IMR-90 (cell line): ENCODE measurements around the gene TENM3. TPM values are rescaled to one million over a fixed set of nuclear protein-coding genes. Genes with fewer than 3 reads are reported as not detected.

Experiments used
- ATAC-seq: fragments of 200-7000 bp; cut with Tn5 transposase; 2 replicates; pipeline ENCODE4 v1.9.1; 2020; ENCODE audit warnings: low read depth, mild to moderate bottlenecking, moderate library complexity
- BruUV-seq: library from RNA; stranded (reverse); fragments of 400-500 nt; replicated peaks from 2 replicates; lab custom pipeline; 2021; lab: Mats Ljungman, UMichigan
- CTCF ChIA-PET: fragments of 300-600 bp; formaldehyde crosslinking; extraction: SDS; loops from one replicate; lab custom pipeline; 2021; ENCODE audit warnings: antibody characterized with exemption; lab: Yijun Ruan, JAX
- POLR2A ChIA-PET: fragments of 300-600 bp; sonication (Branson Sonifier 250); formaldehyde crosslinking; loops from one replicate; lab custom pipeline; 2022; ENCODE audit warnings: antibody characterized with exemption; ENCODE audit not compliant: unreplicated experiment; lab: Charles Lee
- DNase-seq: peaks from one replicate; pipeline ENCODE4 v3.0.0; 2013
- H2AFZ ChIP-seq: replicated peaks from 2 replicates; pipeline ENCODE3; 2013; ENCODE audit warnings: low read length, mild to moderate bottlenecking; ENCODE audit not compliant: poor library complexity
- H2AK5ac ChIP-seq: 2 replicates; pipeline ENCODE4 v1.6.1; 2013; ENCODE audit warnings: low read depth, low read length, inconsistent platforms
- H2AK9ac ChIP-seq: replicated peaks from 2 replicates; pipeline ENCODE3; 2013; ENCODE audit warnings: mild to moderate bottlenecking, low read depth, low read length, moderate library complexity; ENCODE audit not compliant: poor library complexity
- H2BK120ac ChIP-seq: 2 replicates; pipeline ENCODE4 v1.6.1; 2013; ENCODE audit warnings: low read depth, low read length, inconsistent platforms
- H2BK15ac ChIP-seq: 3 replicates; pipeline ENCODE4 v1.6.1; 2013; ENCODE audit warnings: low read depth, low read length, inconsistent platforms
- H2BK20ac ChIP-seq: 2 replicates; pipeline ENCODE4 v1.6.1; 2013; ENCODE audit warnings: low read depth, mild to moderate bottlenecking, inconsistent platforms, low read length, moderate library complexity
- H2BK5ac ChIP-seq: 2 replicates; pipeline ENCODE4 v1.6.1; 2013; ENCODE audit warnings: mild to moderate bottlenecking, low read depth, low read length, inconsistent platforms; ENCODE audit not compliant: poor library complexity, severe bottlenecking
- H3K14ac ChIP-seq: replicated peaks from 2 replicates; pipeline ENCODE4 v1.6.1; 2013; ENCODE audit warnings: low read depth, low read length, inconsistent platforms
- H3K18ac ChIP-seq: 2 replicates; pipeline ENCODE4 v1.6.1; 2013; ENCODE audit warnings: low read depth, low read length, control low read depth
- H3K23ac ChIP-seq: 2 replicates; pipeline ENCODE4 v1.6.1; 2013; ENCODE audit warnings: low read depth, low read length, inconsistent platforms
- H3K27ac ChIP-seq: 2 replicates; pipeline ENCODE4 v1.5.1; 2013; ENCODE audit warnings: mild to moderate bottlenecking, control low read depth, low read length; ENCODE audit not compliant: insufficient read depth
- H3K27me3 ChIP-seq: 2 replicates; pipeline ENCODE4 v1.6.1; 2013; ENCODE audit warnings: low read length; ENCODE audit not compliant: control insufficient read depth, insufficient read depth
- H3K36me3 ChIP-seq: 2 replicates; pipeline ENCODE4 v1.6.1; 2013; ENCODE audit warnings: low read length, mixed read lengths; ENCODE audit not compliant: control insufficient read depth, insufficient read depth
- H3K4ac ChIP-seq: 2 replicates; pipeline ENCODE4 v1.6.1; 2013; ENCODE audit warnings: low read depth, low read length, inconsistent platforms
- H3K4me1 ChIP-seq: 2 replicates; pipeline ENCODE4 v1.6.1; 2013; ENCODE audit warnings: low read length, mixed read lengths; ENCODE audit not compliant: control insufficient read depth, insufficient read depth
- H3K4me2 ChIP-seq: 2 replicates; pipeline ENCODE4 v1.6.1; 2013; ENCODE audit warnings: low read depth, mild to moderate bottlenecking, control low read depth, low read length, moderate library complexity
- H3K4me3 ChIP-seq: 2 replicates; pipeline ENCODE4 v1.5.1; 2013; ENCODE audit warnings: low read depth, mild to moderate bottlenecking, control low read depth, low read length, moderate library complexity; ENCODE audit not compliant: insufficient read depth
- H3K56ac ChIP-seq: 2 replicates; pipeline ENCODE4 v1.6.1; 2013; ENCODE audit warnings: low read length, inconsistent platforms; ENCODE audit not compliant: insufficient read depth; ENCODE audit errors: extremely low read depth
- H3K79me1 ChIP-seq, 2 experiments: 2 replicates each; pipeline ENCODE4 v1.6.1; 2013; ENCODE audit warnings: low read length in 2 of 2, inconsistent platforms in 1 of 2, low read depth in 1 of 2
- H3K9ac ChIP-seq: 2 replicates; pipeline ENCODE4 v1.6.1; 2013; ENCODE audit warnings: low read depth, low read length, control low read depth
- H3K9me1 ChIP-seq: 2 replicates; pipeline ENCODE4 v1.6.1; 2013; ENCODE audit warnings: low read length, inconsistent platforms; ENCODE audit not compliant: insufficient read depth
- H3K9me3 ChIP-seq: 2 replicates; pipeline ENCODE4 v1.6.1; 2013; ENCODE audit warnings: low read length; ENCODE audit not compliant: control insufficient read depth, insufficient read depth
- H4K20me1 ChIP-seq: 2 replicates; pipeline ENCODE4 v1.6.1; 2013; ENCODE audit warnings: low read length, inconsistent platforms; ENCODE audit not compliant: insufficient read depth
- H4K5ac ChIP-seq: 2 replicates; pipeline ENCODE4 v1.6.1; 2013; ENCODE audit warnings: mild to moderate bottlenecking, low read depth, low read length, control low read depth
- H4K8ac ChIP-seq, 2 experiments: 2 replicates each; pipeline ENCODE4 v1.6.1; 2013; ENCODE audit warnings: low read depth in 2 of 2, low read length in 2 of 2, control low read depth in 1 of 2, inconsistent platforms in 1 of 2
- H4K91ac ChIP-seq: 2 replicates; pipeline ENCODE4 v1.6.1; 2013; ENCODE audit warnings: low read depth, low read length, inconsistent platforms; ENCODE audit not compliant: insufficient read depth
- BHLHE40 ChIP-seq: fragments of 150-350 bp; IDR thresholded peaks from 2 replicates; pipeline ENCODE4 v1.6.1; 2016; ENCODE audit warnings: mild to moderate bottlenecking, low read depth, low read length
- MAZ ChIP-seq: IDR thresholded peaks from 2 replicates; pipeline ENCODE4 v1.6.1; 2012; ENCODE audit warnings: low read depth, mild to moderate bottlenecking, low read length, improper control_type of control experiment, moderate library complexity, borderline replicate concordance
- RFX5 ChIP-seq: IDR thresholded peaks from 2 replicates; pipeline ENCODE4 v1.8.0; 2012; ENCODE audit warnings: low read depth, mild to moderate bottlenecking, low read length, moderate library complexity
- WGBS, 2 experiments: methylation state at CpG; one replicate each; pipeline versions ENCODE4 v1.1.5 to v1.1.7; 2013; ENCODE audit warnings: missing lambda C conversion rate in 2 of 2; ENCODE audit not compliant: insufficient read length in 1 of 2; ENCODE audit errors: extremely low coverage in 2 of 2; 5-methylcytosine and 5-hydroxymethylcytosine counted together
- dilution Hi-C: fragments of 300-500 bp; cut with HindIII; formaldehyde crosslinking; loops from one replicate; pipeline ENCODE4 v1.14.3; 2018; ENCODE audit warnings: low sequenced_read_pairs; ENCODE audit not compliant: unreplicated experiment
- in situ Hi-C: fragments of 300-500 bp; cut with MboI; formaldehyde crosslinking; loops from 3 replicates; pipeline ENCODE4 v1.14.3; 2019; ENCODE audit warnings: low sequenced_read_pairs, inconsistent platforms, mixed read lengths
- intact Hi-C: fragments of 100-400 bp; cut with micrococcal nuclease; formaldehyde crosslinking; loops from 2 replicates; pipeline ENCODE4 v1.10.0; 2022
- polyA plus RNA-seq, 3 experiments: library from polyadenylated mRNA; depleted of rRNA; stranded (reverse); fragments of >200 nt; gene quantifications; 2 replicates each; pipeline ENCODE4 v1.2.3, GENCODE V29; 2012; ENCODE audit warnings: low replicate concordance in 1 of 3
- total RNA-seq: library from RNA; depleted of rRNA; stranded (reverse); fragments of >200 nt; gene quantifications from 2 replicates; pipeline ENCODE4 v1.2.3, GENCODE V29; 2012

The TENM3 gene
- total and polyA plus RNA-seq, 2 of the 4 experiments (the other 2 are of a cell fraction) = 29.9 to 173 TPM

GRCh38 chr4:182576601-182577289 is 333.5 kb downstream of the TENM3 start (continued):
- TF ChIP-seq RFX5 (no peak), MAZ (no peak)

- BruUV-seq = no TSS peak
- peaks cover 6 to 7% of the 10 kb centered on the region in 2 experiments; a peak in 1 of 4 replicates for H3K79me1 ChIP-seq
- peak overlapping the region in 1 of 2 experiments; percentile 88; a peak in 1 of 4 replicates for H4K8ac ChIP-seq
- H3K9me3 ChIP-seq = no peaks in the 10 kb centered on the region
- CTCF ChIA-PET = interaction anchor here (0.9 kb wide), 1 partner anchor 28 kb away, joined by 3 read pairs; no protein-coding TSS in a partner anchor
- H3K4me3 ChIP-seq = no peak overlapping the region
- peak; percentile 41; the same call in 1 of the 2 replicates for TF ChIP-seq BHLHE40
- TF ChIP-seq RFX5 = no peak
- POLR2A ChIA-PET = no interaction called here
- no peaks in the 10 kb centered on the region for H3K36me3 ChIP-seq
- ATAC-seq (peak; percentile 49), DNase-seq (peak; percentile 67)
- peak overlapping the region; percentile 13; the same call in 1 of the 2 replicates for H4K5ac ChIP-seq
- intact Hi-C loops (no loop called here), in situ Hi-C loops (no loop called here), dilution Hi-C loops (no loop called here)
- 0 out of 2 replicates have a peak, but pooled peaks cover 4% of the 10 kb centered on the region for H3K9me1 ChIP-seq
- peak overlapping the region; percentile 95; the same call in 1 of the 2 replicates for H2BK120ac ChIP-seq
- no peak overlapping the region for H4K91ac ChIP-seq
- H2BK5ac ChIP-seq = peak overlapping the region; percentile 98
- WGBS, 2 experiments = no CpG with 5 or more reads among the region's 5 CpGs
- H2AK5ac ChIP-seq = no peak overlapping the region
- no peak overlapping the region; the same call in 1 of the 2 replicates for H3K56ac ChIP-seq
- peak overlapping the region; percentile 94; the same call in 1 of the 2 replicates for H3K4ac ChIP-seq
- H3K23ac ChIP-seq = no peak overlapping the region
- no peak overlapping the region; the same call in 1 of the 2 replicates for H3K14ac ChIP-seq
- H2AK9ac ChIP-seq = no peak overlapping the region
- peak overlapping the region; percentile 34; the same call in 1 of the 2 replicates for H3K4me2 ChIP-seq
- H2BK20ac ChIP-seq = peak overlapping the region; percentile 96; the same call in 1 of the 2 replicates
- H3K4me1 ChIP-seq = peaks cover 5% of the 10 kb centered on the region; the same call in 1 of the 2 replicates
- H3K9ac ChIP-seq = no peak overlapping the region
- H3K18ac ChIP-seq = no peak overlapping the region
- H2AFZ ChIP-seq = no peak overlapping the region
- H3K27me3 ChIP-seq = no peaks in the 10 kb centered on the region
- H2BK15ac ChIP-seq = 0 out of 3 replicates have a peak overlapping the region, but pooled peaks have one; percentile 95
- H3K27ac ChIP-seq = no peak overlapping the region
- H4K20me1 ChIP-seq = no peaks in the 10 kb centered on the region
Measured at GRCh38 chr4:182577411-182577810, 334.2 kb downstream of the TENM3 start.
